ENCODE measurements around the gene PCOLCE2.

PCOLCE2 gene

DNA sequence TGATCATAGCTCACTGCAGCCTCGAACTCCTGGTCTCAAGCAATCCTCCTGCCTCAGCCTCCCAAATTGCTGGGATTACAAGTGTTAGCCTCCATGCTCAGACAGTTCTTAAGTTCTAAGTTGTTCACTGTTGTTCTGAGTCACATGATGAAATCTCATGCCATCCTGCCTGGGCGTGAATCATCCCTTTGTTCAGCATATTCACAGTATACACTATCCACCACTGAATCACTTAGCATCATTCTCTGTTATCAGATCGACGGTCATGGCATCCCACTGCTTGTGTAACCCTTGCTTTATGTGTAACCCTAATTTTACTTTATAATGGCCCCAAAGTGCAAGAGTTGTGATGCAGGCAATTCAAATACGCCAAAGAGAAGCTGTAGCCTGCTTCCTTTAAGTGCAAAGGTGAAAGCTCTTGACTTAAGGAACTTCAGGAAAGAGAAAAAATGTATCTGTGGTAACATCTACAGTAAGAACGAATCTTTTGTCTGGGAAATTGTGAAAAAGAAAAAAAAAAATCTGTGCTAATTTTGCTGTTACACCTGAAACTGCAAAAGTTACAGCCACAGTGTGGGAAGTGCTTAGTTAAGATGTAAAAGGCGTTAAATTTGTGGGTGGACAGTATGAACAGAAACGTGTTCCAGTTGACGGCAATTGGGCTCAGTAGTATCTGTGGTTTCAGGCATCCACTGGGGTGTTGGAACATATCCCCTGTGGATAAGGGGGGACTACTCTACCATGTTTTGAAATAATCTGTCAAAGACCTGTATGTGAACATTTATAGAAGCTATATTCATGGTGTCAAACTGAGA, 80.6 kb downstream of the PCOLCE2 start:
- peak; percentile 93 for DNase-seq (ENCODE audit: low read depth)

DNA sequence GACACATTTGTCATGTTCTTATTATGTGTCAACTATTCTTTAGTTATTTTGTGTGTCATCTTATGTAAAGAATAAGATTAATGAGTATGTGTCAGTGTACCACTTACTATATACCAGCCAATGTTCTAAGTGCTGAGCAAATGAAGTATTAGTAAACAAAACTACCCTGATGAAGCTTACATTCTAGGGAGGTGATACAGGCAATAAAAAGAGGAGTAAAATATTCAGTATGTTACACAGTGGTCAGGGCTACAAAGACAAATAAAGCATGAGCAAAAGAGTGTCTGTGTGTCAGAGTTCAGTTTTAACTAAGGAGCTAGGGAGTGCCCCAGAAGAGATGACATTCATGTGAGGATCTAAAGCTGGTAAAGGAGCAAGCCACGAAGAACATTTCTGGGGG, 86.0 kb downstream of the PCOLCE2 start:
- no peak for DNase-seq (ENCODE audit: low read depth)

DNA sequence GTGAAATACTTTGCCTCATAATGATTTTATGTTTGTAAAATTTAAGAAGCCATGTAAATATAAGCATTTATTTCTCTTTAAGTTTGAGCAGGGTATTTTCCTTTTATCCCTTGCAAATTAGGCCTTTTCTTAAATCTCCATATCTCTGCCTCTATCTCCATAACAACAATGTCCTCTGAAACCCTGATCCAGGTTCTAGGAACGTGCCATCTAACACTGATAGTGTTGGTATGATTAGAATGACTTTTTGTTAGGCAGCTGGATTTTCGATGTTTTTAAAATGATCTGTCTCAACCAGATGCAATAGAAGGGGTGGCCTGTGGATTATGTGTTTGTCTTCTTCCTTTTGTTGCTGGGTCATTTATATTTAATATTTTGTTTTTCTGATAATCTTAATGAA, 87.1 kb downstream of the PCOLCE2 start:
- DNase-seq (ENCODE audit: low read depth) = no peak

DNA sequence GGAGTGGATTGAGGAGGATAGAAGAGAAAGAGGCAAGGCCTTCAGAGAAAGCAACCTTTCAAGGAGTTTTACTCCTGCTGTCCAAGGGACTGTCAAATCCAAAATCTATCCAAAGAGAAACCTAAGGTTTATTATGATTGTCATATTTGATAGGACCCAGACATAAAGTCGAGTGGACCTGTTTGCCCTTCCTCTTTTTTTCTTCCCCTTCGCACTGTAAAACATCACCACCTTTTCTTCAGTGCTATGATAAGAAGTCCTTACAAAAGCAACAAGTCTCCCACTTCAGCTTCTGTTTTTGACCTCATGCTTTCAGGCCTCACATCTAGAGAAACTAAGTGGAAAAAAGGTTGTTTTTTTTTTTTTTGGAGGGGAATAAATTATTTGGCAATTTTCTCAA, 92.1 kb downstream of the PCOLCE2 start:
- no peak for DNase-seq (ENCODE audit: low read depth)

DNA sequence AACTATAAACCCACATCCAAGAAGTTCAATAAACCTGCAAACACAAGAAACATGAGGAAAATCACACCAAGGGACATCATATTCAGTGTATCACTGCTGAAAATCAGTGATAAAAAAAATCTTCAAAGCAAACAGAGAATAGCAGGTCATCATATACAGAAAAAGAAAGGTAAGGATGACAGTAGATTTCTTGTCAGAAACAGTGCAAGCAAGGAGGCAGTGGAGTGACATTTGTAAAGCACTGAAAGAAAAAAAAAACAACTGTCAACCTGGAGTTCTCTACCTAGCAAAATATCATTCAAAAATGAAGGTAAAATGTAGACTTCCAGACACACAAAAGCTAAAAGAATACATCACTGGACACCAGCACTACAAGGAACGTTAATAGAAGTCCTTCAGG, 93.6 kb downstream of the PCOLCE2 start:
- DNase-seq (ENCODE audit: low read depth) = no peak

DNA sequence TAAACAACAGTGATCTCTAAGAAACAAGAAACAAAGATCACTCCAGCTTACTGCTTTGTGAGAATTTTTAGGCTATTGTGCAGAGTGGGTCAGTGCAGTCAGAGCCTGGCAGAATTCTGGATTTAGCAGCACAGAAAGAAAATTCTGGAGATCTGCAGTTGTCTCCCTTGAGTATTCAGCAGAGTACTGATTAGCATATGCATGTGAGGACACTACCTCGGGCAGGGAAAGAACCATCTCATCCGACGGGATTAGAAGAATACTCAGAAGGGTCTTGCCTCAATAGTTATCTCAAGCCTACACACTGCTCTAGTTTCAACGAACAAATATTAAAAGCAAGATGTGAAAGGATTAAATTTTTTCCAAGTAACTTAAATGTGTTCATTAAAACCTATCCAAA, 94.4 kb downstream of the PCOLCE2 start:
- no peak for DNase-seq (ENCODE audit: low read depth)

DNA sequence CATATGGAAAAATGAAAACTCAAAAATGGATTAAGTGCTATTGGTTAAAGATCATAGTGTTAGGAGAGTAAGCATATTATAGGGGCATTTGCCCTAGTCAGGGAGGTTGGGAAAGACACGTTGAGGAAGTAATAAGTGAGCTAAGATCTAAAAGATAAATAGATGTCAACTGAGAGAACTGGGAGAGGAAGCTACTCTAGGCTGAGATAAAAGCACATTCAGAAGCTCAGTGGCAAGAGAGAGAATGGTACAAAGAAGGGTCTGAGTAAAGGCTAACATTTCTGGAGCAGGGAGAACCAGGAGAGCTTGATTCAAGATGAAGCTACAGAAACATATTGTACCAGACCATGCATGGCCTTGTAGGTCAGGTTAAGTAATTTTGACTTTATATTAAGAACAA, 101.2 kb downstream of the PCOLCE2 start:
- DNase-seq (ENCODE audit: low read depth) = no peak

DNA sequence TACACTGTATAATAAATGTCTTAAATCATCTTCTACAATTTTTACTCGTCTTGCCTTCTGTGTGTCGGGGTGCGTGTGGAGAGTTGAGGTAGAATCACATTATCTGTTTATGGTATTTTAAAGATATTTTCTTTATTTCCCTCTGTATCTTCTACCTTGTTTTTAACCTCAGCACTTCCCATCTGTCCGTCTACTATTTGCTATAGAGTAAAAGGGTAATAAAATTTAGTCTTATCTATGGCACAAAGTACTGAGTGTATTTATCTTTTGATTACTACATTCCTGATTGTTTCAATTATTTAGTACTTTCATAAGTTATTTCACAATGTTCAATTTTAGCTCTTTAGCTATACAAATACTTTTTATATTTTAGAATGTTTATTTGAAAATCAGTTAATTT, 102.9 kb downstream of the PCOLCE2 start:
- DNase-seq (ENCODE audit: low read depth) = no peak

DNA sequence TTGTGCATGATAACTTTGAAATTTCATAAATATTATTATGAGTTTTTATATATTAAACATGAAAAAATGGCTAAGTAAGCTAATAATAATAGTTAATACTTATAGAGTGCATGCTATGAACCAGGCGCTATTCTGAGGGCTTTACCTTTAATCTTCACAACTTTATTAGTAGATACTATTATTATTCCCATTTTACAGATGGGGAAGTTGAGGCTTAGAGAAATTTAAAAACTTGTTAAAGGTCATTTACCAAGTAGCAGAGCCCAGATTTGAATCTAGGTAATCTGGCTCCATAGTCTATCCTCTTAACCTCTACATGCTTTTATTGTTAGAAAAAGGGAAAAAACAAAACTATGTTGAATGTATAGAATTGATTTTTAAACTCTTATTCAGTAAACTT, 104.7 kb downstream of the PCOLCE2 start:
- no peak for DNase-seq (ENCODE audit: low read depth)

DNA sequence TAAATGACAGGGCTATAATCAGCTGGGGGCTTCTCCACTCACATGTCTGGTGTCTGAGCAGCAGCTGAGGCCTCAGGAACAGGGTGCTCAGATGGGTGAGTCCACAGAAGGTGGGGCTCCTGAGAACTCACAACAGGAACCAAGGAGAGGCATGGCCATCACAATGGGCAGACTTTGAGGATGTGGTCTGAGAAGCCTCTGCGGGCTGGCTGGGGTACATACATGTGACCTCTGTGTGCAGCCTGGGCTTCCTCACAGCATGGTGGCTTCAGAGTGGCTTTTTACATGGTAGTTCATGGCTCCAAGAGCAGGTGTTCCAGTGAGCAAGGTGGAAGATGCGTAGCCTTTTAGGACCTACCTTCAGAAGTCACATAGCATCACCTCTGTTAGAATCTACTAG, 106.3 kb downstream of the PCOLCE2 start:
- no peak for DNase-seq (ENCODE audit: low read depth)

DNA sequence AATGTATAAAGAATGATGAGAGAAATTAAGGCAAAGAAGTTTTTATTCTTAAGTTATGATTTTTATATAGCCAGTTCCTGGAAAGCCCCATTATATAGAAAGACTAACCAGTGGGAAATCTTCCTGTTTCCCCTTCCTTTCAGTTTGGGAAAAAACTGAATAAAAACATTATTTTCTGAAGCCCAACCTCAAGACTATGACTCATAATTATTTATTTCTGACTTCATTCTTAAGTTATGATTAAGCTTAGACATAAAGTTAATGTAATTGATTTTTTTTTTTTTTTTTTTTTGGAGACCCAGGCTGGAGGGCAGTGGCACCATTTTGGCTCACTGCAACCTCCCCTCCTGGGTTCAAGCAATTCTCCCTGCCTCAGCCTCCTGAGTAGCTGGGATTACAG, 109.3 kb downstream of the PCOLCE2 start:
- no peak for DNase-seq (ENCODE audit: low read depth)

DNA sequence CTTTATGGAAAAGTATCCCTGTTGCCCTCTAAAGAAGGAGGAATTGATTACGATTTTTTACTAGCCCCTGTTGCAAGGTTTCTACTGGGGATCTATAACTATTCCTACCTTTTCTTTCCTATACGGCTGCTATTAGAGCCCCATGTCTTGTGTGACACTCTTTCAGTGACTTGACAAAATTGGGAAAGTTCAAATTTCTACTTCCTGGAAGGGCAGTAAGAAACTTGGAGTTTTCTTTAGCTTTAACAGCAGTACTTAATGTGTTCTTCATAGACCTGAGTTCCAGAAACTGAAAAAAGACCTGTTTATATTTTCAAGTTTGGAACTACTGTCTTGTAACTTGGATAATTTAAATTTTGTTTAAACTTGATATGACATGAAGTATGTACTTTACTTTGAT, 110.3 kb downstream of the PCOLCE2 start:
- no peak for DNase-seq (ENCODE audit: low read depth)

DNA sequence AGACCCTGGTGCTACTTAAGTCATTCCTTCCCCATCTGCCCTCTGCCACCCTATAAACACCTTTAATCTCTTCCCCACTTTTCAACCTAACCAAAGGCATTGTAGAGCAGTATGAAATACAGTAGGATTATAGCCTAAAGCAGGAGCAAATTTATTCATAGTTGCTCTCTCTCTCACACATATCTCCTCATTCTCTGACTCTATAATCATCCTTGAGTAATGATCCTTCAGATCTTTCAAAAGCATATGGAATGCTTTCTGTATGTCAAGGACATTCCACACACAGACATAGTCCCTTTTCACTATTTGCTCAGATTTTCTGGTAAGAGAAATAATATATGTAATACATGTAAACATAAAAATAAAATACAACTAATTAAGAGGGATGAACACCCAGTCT, 111.0 kb downstream of the PCOLCE2 start:
- no peak for DNase-seq (ENCODE audit: low read depth)

DNA sequence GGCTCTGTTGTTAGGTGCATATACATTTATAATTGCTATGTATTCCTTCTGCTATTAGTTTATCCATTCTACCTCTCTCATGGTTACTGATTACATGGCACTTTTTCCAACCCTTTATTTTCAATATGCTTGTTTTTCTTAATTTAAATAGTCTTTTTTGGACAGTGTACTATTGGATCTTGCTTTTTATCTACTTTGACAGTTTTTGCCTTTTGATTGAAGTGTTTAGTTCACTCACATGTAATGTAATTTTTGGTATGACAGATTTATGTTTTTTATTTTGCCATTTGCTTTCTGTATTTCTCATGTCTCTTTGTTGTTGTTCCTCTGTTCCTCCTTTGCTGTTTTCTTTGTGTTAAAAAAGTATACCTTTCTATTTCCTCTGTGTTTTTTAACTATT, 120.5 kb downstream of the PCOLCE2 start:
- DNase-seq (ENCODE audit: low read depth) = no peak
